Amniotic epithelial cell (primary cell): ENCODE data around the gene VPS37C.

Source experiments
- DNase-seq: peaks from one replicate; pipeline ENCODE4 v3.0.0-alpha.2; 2010; ENCODE audit warnings: low read depth

VPS37C gene

DNA sequence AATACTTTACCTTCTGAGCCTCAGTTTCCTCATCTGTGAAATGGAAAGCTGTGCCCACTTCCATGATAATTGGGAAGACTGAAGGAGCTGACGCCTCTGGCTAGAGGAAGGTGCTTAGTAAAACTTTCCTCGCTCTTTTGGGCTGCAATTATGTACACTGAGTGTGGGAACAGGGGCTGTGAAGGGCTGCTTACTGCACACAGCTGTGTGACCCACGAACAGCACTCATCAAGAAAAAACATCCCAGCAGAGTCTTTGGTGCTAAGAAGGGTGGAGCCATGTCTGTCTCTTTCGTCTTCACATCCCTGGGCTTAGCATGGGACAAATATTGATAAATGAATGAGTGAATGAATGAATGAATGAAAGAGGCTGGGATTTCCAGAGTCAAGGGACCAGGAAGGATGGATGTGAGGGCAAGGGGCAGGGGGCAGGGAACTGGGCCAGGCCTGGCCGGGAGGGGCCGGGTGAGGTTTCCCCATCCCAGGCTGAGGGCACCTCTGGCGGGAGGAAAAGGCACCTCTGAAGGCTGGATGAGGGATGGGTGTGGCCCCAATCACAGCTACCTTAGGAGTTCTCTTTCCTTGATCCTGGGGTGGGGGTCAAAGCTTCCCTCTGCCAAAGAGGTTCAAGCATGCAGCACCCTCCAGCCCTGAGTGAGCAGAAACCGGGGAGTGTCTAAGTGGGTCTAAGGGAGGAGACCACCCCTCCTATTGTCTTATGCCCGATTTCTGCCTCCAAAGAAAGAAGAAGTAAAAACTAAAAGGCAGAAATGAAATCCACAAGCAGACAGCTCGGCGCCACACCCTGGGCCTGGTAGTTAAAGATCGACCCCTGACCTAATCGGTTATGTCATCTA is 68.1 kb downstream of the VPS37C start:
- DNase-seq: no peak

DNA sequence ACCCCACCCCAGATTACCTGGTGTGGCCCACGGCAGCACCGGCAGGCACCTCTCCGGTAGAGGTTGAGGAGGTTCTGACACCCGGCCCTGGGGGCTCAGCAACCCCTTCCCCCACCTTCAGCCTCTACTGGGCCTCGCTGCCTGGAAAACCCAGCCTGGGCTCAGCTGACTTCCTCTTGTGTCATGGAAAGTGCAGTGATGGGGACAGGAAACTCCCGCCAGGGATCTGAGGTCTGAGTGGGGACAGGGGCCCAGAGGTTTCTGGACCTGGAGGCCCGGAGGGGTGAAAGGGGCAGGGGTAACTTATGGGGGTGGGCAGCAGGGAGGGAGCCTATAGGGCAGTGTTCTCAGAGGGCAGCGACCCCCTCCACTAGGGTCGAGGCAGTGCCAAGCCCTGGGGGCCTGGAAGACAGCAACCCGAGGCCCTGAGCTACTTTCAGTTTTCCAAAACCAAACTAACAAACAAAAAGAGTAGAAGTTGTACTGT is 68.9 kb downstream of the VPS37C start:
- no peak for DNase-seq

DNA sequence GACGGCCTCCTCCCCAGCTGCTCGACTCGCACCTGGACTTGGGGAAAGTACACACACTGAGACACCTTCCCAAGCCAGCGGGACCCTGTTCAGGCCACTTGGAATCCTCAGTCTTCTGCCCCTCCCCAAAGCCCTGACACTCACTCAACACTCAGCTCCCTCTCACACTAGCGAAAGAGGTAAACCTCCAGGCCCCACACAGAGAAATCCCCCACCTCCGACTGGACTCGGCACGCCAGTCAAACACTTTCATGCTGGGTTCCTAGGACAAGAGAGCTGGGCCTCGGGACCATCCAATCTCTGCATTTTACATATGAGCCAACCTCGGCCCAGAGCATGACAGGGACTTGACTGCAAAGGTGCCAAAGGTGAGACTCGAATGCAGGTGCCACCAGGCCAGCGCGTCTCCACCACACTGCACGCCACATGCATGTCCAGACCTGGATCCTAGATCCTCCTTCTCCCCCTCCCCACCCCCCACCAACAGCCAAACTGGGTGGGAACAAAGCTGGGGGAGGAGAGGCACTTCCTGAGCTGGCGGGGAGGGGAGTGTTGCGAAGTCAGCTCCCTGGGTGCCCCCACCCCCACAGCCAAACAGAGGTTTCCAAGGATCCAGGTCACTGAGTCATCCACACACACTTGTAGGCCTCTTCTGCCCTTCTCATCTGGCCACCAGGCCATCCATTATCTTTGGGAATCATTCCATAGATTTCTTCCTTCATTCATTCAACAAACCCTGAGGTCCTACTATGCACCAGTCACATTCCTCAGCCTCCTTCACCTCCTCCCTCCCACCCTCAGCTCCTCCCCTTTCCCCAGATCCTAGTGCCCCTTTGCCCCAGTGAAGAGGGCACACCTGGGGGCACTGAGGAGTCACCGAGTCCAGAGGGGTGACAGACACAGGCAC is 69.6 kb downstream of the VPS37C start:
- peak; percentile 63 for DNase-seq

DNA sequence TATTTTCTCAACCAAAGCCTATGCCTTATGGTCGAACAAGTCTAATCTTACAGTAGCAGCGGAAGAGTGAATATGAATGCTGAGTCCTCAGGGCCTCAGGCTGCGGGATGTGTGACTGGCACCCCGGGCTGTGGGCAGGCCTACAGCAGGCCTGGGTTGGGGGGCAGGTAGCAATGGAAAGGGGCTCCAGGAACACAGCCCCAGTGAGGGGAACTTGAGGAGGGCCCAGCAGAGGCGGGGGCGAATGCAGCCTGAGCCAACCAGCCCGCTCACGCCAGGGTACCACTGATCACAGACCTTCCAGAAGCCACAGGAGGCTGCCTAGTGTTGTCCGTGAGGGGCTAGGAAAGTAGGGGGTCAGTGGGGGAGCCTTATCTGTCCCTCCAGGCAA is 70.2 kb downstream of the VPS37C start:
- no peak for DNase-seq

DNA sequence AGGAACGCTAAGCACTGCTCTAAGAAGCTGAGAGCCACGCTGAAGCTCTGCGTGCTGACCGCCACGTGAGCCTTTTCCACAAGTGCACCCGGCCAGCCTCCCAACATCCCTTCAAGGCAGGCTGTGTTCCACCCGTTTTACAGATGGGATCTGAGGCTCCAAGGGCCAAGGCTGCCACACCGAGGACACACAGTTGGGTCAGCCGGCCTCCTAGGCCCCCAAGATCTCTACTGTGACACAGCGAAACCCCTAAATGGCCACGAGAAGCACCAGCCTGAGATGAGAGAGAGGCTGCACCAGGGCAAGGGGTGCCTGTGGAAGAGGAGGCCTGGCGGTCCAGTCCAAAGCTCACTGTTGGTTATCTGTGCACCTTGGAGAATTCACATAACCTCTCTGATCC is 70.7 kb downstream of the VPS37C start:
- no peak for DNase-seq

DNA sequence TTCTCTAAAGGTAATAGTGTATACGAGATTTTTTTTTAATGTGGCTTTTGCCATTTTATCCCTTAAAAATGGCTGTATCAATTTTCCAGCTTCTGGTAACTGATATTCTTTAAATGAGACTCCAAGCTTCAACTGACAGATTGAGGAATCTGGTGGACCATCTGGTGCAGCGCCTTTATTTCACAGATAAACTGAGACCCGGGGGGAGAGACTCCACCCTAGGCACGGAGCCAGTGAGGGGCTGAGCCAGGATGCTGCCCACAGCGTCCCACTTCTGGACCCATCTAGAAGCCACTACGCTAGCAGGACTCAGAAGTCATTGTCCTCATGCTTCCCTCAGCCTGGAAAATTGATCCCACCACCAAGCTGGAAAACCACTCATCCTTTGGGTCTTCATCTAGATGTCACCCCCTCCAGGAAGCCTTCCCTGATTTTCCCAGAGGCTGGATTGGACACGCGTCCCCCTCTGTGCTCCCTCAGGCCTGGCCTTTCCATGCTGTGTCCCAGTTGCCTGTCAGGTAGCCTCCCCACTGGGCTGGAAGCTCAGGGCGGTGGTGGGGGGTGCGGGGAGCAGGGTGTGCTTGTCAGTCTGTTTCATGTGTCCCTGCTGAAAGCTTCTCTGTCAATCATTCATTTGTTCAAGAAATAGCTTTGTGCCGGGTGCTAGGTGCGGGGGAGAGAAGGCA is 71.3 kb downstream of the VPS37C start:
- DNase-seq: no peak

DNA sequence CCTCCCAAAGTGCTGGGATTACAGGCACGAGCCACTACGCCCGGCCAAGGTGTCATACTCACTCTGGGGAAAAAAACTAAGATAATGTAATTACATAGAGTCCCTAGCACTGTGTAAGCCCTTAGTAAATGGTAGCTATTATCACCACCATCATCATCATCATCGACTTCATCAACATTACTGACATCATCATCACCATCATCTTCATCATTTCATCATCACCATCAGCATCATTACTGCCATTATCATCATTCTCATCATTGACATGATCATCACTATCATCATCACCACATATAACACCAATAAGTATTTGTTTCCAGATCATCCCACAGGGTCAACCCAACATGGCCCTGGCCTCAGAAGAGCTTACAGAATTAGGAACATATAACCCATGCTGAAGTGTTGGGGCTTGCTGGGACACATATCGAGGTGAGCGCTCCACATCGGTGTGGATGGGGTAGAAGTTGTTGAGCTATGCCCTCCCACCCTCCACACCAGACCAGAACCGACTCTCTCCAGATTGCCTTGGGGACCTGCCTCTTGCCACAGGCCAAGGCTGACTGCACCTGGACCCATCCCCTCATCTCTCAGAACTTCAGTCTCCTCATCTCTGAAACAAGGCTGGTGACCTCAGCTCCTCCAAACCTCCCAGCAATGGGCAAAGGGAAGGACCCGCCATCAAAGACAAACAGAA is 73.7 kb downstream of the VPS37C start:
- no peak for DNase-seq

DNA sequence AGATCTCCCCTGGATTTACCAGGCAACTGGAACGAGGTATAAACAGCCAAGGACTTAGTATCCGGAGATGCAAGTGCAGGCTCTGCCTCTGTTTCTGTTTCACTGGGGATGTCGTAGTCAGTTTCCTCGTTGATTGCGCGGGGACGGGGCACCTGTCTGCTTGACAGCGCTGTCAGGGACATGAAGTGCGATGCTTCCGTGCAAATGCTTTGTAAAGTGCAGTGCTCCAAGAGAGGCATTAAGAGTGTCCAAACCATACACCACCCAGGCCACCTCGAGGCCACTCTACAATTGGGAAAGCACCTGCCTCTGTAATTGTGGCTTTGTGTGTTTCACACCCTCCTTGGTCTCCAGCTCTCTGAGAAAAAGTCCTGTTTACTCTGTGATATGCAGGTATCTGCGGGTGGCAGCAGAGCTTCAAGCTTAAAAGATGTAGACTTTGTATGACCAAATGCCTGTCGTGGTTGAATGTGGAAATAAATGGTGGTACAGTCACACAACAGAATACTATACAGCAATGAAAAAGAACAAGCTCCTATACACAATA is 77.6 kb downstream of the VPS37C start:
- DNase-seq: no peak

DNA sequence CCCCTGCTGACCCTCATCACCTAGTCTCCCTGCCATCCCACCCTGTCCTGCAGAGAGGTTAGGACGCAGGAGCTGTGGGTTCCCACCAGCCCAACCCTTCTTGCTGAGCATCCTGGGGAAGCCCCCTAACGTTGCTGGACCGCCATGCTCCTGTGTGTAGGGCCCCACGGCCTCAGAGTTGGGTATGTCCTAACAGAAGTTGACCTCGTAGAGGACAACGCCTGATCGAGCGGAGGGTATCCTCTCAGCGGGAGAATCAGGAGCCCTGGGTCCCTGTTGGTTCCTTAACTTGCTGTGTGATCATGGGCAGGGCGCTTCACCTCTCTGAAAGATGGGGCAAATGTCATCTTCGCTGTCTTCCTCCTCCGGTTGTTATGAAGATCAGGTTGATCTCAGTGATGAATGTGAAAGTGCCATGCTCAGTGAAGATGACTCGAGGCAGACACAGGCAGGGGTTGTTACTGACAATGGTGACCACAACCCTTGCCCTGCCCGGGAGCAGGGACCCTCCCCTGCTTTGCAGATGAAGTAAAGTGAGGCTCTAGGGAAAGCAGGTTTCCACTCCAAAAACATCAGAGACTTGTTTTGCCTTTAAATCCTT is 78.2 kb downstream of the VPS37C start:
- no peak for DNase-seq

DNA sequence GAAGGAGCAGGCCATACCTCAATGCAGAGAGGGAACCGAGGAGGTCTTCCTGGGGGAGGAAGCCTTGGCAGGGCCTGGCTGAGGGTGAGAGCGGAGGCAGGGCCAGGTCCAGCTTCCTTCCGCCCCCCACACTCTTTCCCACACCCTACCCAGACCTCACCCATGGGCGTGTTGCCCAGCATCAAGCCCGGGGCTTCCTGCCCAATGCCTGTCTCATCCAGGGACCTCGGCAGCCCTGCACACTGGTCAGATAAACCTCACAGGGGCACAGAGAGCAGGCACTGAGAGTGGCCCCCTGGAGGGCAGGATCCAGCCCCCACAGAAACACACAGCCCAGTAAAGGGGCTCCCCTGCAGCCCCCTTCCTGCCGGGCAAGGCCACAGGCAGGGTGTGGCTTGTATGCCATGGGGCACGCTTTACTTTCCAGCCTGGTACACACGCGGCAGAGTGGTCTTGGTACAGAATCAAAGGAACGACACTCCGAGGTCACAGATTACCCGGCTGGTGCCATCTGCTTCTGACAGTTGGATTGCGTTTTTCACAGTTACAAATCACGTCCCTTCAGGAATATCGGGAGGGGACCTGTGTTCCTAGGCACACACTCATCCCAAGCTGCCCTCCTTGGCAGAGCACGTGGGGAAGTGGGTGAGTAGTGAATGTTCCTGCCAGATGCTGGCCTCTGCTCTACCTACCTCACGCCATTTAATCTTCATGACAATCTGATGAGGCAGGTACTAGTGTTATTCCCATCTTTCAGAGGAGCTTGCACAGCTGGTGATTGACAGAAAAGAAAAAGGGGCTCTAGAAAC is 79.0 kb downstream of the VPS37C start:
- DNase-seq: no peak

DNA sequence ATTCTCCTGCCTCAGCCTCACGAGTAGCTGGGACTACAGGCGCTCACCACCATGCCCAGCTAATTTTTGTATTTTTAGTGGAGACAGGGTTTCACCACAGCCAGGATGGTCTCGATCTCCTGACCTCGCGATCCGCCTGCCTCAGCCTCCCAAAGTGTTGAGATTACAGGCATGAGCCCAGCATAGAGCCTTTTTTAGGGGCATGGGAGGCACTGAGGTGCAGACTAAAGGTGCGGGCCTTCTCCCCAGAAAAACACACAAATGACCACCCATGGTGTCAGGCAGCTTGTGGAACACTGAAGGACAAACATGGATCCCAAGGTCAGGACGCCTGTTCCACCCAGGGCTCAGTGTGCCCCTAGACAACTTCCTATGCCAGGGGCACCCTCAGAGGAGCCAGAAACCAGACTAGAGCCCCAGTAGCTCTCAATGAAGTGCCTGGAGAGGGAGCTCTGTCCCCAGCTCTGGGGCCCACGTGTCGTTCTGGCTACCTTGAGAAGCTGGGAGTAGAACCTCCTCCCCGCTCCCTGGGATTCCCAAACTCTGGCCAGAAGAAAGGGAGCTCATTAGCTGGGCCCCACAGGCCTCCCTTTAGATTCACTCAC is 80.1 kb downstream of the VPS37C start:
- no peak for DNase-seq

DNA sequence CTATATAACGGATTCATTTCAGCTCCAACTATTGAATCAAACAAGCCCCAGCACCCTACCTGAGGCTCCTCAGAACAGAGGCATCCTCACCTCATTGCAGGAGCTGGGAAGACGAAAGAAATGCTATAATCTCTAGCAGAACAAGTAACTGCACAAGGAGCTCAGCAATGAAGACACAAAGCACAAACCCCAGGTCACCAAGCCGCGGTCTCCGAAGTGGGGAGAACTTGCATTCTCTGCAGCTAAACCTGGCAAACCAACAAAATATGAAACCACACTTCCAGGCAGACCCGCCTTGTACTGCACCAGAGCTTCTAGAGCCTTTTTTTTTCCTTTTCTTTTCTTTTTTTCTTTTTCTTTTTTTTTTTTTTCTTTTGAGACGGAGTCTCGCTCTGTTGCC is 80.7 kb downstream of the VPS37C start:
- DNase-seq: no peak
